CD14-positive monocyte (primary cell): ENCODE measurements around the gene ABCB7. TPM values are rescaled to one million over a fixed set of nuclear protein-coding genes. Genes with fewer than 3 reads are reported as not detected.
"Not testable (repeated sequence)": the region's sequence is repeated elsewhere in the genome, so short reads cannot be mapped to it uniquely, and the experiment has no call there.

Experiments
- DNase-seq, 3 donors: peaks; one replicate each; pipeline ENCODE4 v3.0.0-alpha.2; 2011 to 2022
- H2AFZ ChIP-seq: 2 replicates; pipeline ENCODE4 v1.6.0; 2012; ENCODE audit warnings: mild to moderate bottlenecking, low read depth, low read length, inconsistent platforms; ENCODE audit not compliant: insufficient read depth, poor library complexity, severe bottlenecking
- H3K27ac ChIP-seq, 2 donors: 1 replicate in 1 of 2; 2 replicates in 1 of 2; pipeline ENCODE4 v1.5.1; 2012 to 2013; ENCODE audit warnings: low read length in 2 of 2, control low read depth in 1 of 2, inconsistent platforms in 1 of 2, low read depth in 1 of 2, mild to moderate bottlenecking in 1 of 2
- H3K27me3 ChIP-seq, 2 donors: one replicate each; pipeline versions ENCODE4 v1.6.0 to v1.6.1; 2011 to 2013; ENCODE audit warnings: low read length in 2 of 2; ENCODE audit not compliant: control insufficient read depth in 2 of 2, insufficient read depth in 2 of 2
- H3K36me3 ChIP-seq, 2 donors: replicated peaks in 1 of 2; 1 replicate in 1 of 2; 2 replicates in 1 of 2; pipeline versions ENCODE4 v1.5.1 to v1.6.1; 2012 to 2013; ENCODE audit warnings: low read length in 2 of 2, control low read depth in 1 of 2, inconsistent platforms in 1 of 2, mild to moderate bottlenecking in 1 of 2; ENCODE audit not compliant: insufficient read depth in 2 of 2, control insufficient read depth in 1 of 2
- H3K4me1 ChIP-seq, 2 donors: 1 replicate in 1 of 2; 2 replicates in 1 of 2; pipeline versions ENCODE4 v1.5.1 to v1.6.1; 2012 to 2013; ENCODE audit warnings: low read length in 2 of 2, control low read depth in 1 of 2, inconsistent platforms in 1 of 2, mild to moderate bottlenecking in 1 of 2, moderate library complexity in 1 of 2; ENCODE audit not compliant: insufficient read depth in 2 of 2, control insufficient read depth in 1 of 2
- H3K4me2 ChIP-seq: replicated peaks from 2 replicates; pipeline ENCODE3; 2012; ENCODE audit warnings: low read length, moderate library complexity, mild to moderate bottlenecking; ENCODE audit not compliant: poor library complexity, severe bottlenecking; ENCODE audit errors: extremely low read depth
- H3K4me3 ChIP-seq, 3 experiments: fragments of 200-600 bp in 1 of 3; sonication (generic) in 1 of 3; replicated peaks in 1 of 3; 1 replicate in 2 of 3; 2 replicates in 1 of 3; pipeline ENCODE4 v1.5.1; 2011 to 2013; ENCODE audit warnings: low read length in 3 of 3, mild to moderate bottlenecking in 3 of 3, control low read depth in 2 of 3, low read depth in 2 of 3, inconsistent platforms in 1 of 3, moderate library complexity in 1 of 3
- H3K79me2 ChIP-seq: 2 replicates; pipeline ENCODE4 v1.6.0; 2012; ENCODE audit warnings: mild to moderate bottlenecking, control low read depth, inconsistent platforms, low read length, moderate library complexity; ENCODE audit not compliant: insufficient read depth
- H3K9ac ChIP-seq: 2 replicates; pipeline ENCODE4 v1.6.0; 2017; ENCODE audit warnings: low read length, mild to moderate bottlenecking; ENCODE audit not compliant: insufficient read depth, poor library complexity, severe bottlenecking
- H3K9me3 ChIP-seq, 2 donors: replicated peaks in 1 of 2; 1 replicate in 1 of 2; 2 replicates in 1 of 2; pipeline versions ENCODE4 v1.5.1 to v1.6.1; 2012 to 2013; ENCODE audit warnings: low read length in 2 of 2, control low read depth in 1 of 2; ENCODE audit not compliant: control insufficient read depth in 1 of 2, insufficient read depth in 1 of 2
- H4K20me1 ChIP-seq: 2 replicates; pipeline ENCODE4 v1.6.0; 2012; ENCODE audit warnings: mild to moderate bottlenecking, low read length, control low read depth, moderate library complexity; ENCODE audit not compliant: insufficient read depth
- H3K27ac Mint-ChIP-seq, 7 donors: one replicate each; pipeline ENCODE4 v1.8.0; 2020; ENCODE audit warnings: mild to moderate bottlenecking in 7 of 7, mixed read lengths in 7 of 7, moderate library complexity in 6 of 7, inconsistent platforms in 2 of 7
- H3K27me3 Mint-ChIP-seq, 3 donors: one replicate each; pipeline ENCODE4 v1.8.0; 2021 to 2022; ENCODE audit warnings: low read depth in 3 of 3, mild to moderate bottlenecking in 3 of 3, mixed read lengths in 3 of 3, moderate library complexity in 3 of 3, inconsistent platforms in 1 of 3
- H3K36me3 Mint-ChIP-seq, 2 donors: one replicate each; pipeline ENCODE4 v1.8.0; 2020; ENCODE audit warnings: mixed read lengths in 2 of 2, inconsistent platforms in 1 of 2, mild to moderate bottlenecking in 1 of 2
- H3K4me1 Mint-ChIP-seq: one replicate; pipeline ENCODE4 v1.8.0; 2020; ENCODE audit warnings: mild to moderate bottlenecking, mixed read lengths
- H3K4me3 Mint-ChIP-seq, 2 donors: one replicate each; pipeline ENCODE4 v1.8.0; 2020; ENCODE audit warnings: mild to moderate bottlenecking in 2 of 2, mixed read lengths in 2 of 2, moderate library complexity in 1 of 2
- H3K9me3 Mint-ChIP-seq, 7 donors: one replicate each; pipeline ENCODE4 v1.8.0; 2020 to 2022; ENCODE audit warnings: mixed read lengths in 7 of 7, mild to moderate bottlenecking in 6 of 7, moderate library complexity in 6 of 7, inconsistent platforms in 2 of 7
- CTCF ChIP-seq: fragments of 200-600 bp; IDR thresholded peaks from one replicate; pipeline ENCODE4 v1.8.0; 2022; ENCODE audit warnings: antibody characterized with exemption, mild to moderate bottlenecking
- WGBS: methylation state at CpG from one replicate; pipeline ENCODE4 v1.1.5; 2013; ENCODE audit warnings: missing lambda C conversion rate; ENCODE audit not compliant: insufficient coverage; 5-methylcytosine and 5-hydroxymethylcytosine counted together
- intact Hi-C, 2 donors: fragments of 100-400 bp; cut with micrococcal nuclease; formaldehyde crosslinking; loops; one replicate each; pipeline versions ENCODE4 v1.15.0 to v1.15.1; 2023
- polyA minus RNA-seq: library from RNA; depleted of rRNA, polyadenylated mRNA; stranded (reverse); fragments of >200 nt; gene quantifications from 2 replicates; pipeline ENCODE4 v1.2.3, GENCODE V29; 2012
- polyA plus RNA-seq, 3 donors: library from polyadenylated mRNA; depleted of rRNA in 1 of 3; unstranded in 2 of 3; stranded (reverse) in 1 of 3; fragments of 300-500 nt in 2 of 3; fragments of >200 nt in 1 of 3; fragmentation: Illumina TruSeq in 2 of 3; gene quantifications; 1 replicate in 2 of 3; 2 replicates in 1 of 3; pipeline ENCODE4 v1.2.3, GENCODE V29; 2012 to 2021
- total RNA-seq, 12 experiments: library from RNA in 1 of 12; stranded (reverse) in 1 of 12; fragments of 120-200 nt in 1 of 12; gene quantifications; one replicate each; pipeline ENCODE4 v1.2.4 and lab custom pipeline; 2013 to 2026; ENCODE audit warnings: mixed read lengths in 6 of 12, inconsistent platforms in 1 of 12

The ABCB7 gene
- 31.3 TPM for total RNA-seq (2013)
- polyA plus RNA-seq (10 to 100 TPM; 14.8 to 19.7 (median 18.5) TPM), polyA minus RNA-seq (8.9 and 11.2 TPM in 2 replicates), total RNA-seq (lab: John Stamatoyannopoulos, UW) (8.6 to 44.0 (median 36.5) reads per million in 11 experiments)

GRCh38 chrX:75155827-75156525 is at the start of gene ABCB7:
Gene ABCB7 (minus strand): TSS chrX:75156283. CDS start chrX:75156272, 11 bp downstream.
- Histone ChIP-seq H3K27ac (peak within 1 kb of the TSS; percentile 81 to 85), H4K20me1 (no peaks in the 10 kb centered on the region), H2AFZ (peak within 1 kb of the TSS; percentile 85), H3K36me3 (no peaks in the 10 kb centered on the region), H3K27me3 (no peaks in the 10 kb centered on the region), H3K9ac (peak within 1 kb of the TSS; percentile 79), H3K4me3 (peak within 1 kb of the TSS; percentile 77 to 87 (median 78)), H3K9me3 (no peaks in the 10 kb centered on the region), H3K79me2 (peaks cover 32% of the 10 kb centered on the region), H3K4me1 (peaks cover 2 to 7% of the 10 kb centered on the region in 2 donors), H3K4me2 (peak within 1 kb of the TSS; percentile 71)
- peak; percentile 41 to 66 (median 57) for DNase-seq
- intact Hi-C loops: no loop called here
- 0% methylated on average over 23 of the region's 35 CpGs for WGBS
- Mint-ChIP-seq H3K4me1 (peaks cover 20% of the 10 kb centered on the region), H3K27ac (peak within 1 kb of the TSS; percentile 88 to 97 (median 95)), H3K4me3 (peak within 1 kb of the TSS; percentile 89 to 99), H3K9me3 (peaks cover 0 to 6% (median 2%) of the 10 kb centered on the region in 7 donors), H3K27me3 (peaks cover 0 to 4% (median 1%) of the 10 kb centered on the region in 3 donors), H3K36me3 (no peaks in the 10 kb centered on the region)
- TF ChIP-seq CTCF: no peak

- H3K27me3 Mint-ChIP-seq, H3K4me2 ChIP-seq, H3K4me3 Mint-ChIP-seq, H3K4me1 Mint-ChIP-seq, H3K27me3 ChIP-seq, H3K4me1 ChIP-seq, H3K36me3 ChIP-seq, H3K4me3 ChIP-seq, DNase-seq, H2AFZ ChIP-seq, intact Hi-C loops, H3K9ac ChIP-seq, H3K27ac ChIP-seq, H3K9me3 ChIP-seq, H4K20me1 ChIP-seq, H3K79me2 ChIP-seq, H3K36me3 Mint-ChIP-seq, H3K27ac Mint-ChIP-seq: not testable (repeated sequence)
- peaks cover 9 to 26% (median 17%) of the 10 kb centered on the region in 7 donors for H3K9me3 Mint-ChIP-seq
- WGBS: 100% methylated on average over 4 of the region's 27 CpGs
Measured at GRCh38 chrX:75188415-75189206, 32.5 kb upstream of the ABCB7 start.
